Measurements from ENCODE around the gene MFSD12.

- TF ChIP-seq CTCF (IDR thresholded peaks at IDR 0.05) (no peak), POLR2A (IDR thresholded peaks at IDR 0.05) (no peak)
Measured at GRCh38 chr19:3589439-3589838, 32.1 kb upstream of the MFSD12 start.
